ENCODE results near the gene BST1.

DNA sequence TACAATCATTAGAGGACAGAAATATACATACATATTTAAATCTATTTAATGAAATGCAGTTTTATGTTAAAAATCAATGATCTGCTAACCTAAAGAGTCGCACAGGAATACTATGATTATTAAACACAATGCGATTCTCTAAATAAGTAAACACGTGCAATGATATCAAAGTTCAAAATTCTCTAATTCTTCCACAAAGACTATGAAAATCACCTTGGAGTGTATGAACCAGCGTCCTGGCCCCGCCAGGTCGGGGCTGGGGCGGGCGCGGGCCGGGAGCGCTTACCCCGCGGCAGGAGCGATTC, 21.8 kb upstream of the BST1 start:
- TF ChIP-seq, protein P1, sequence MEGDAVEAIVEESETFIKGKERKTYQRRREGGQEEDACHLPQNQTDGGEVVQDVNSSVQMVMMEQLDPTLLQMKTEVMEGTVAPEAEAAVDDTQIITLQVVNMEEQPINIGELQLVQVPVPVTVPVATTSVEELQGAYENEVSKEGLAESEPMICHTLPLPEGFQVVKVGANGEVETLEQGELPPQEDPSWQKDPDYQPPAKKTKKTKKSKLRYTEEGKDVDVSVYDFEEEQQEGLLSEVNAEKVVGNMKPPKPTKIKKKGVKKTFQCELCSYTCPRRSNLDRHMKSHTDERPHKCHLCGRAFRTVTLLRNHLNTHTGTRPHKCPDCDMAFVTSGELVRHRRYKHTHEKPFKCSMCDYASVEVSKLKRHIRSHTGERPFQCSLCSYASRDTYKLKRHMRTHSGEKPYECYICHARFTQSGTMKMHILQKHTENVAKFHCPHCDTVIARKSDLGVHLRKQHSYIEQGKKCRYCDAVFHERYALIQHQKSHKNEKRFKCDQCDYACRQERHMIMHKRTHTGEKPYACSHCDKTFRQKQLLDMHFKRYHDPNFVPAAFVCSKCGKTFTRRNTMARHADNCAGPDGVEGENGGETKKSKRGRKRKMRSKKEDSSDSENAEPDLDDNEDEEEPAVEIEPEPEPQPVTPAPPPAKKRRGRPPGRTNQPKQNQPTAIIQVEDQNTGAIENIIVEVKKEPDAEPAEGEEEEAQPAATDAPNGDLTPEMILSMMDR (IDR thresholded peaks at IDR 0.05 in 8 of 11, conservative IDR thresholded peaks at IDR 0.05 in 3 of 11): no peak
- no peak for TF ChIP-seq POLR2A (IDR thresholded peaks at IDR 0.05)
- no peak for TF ChIP-seq POLR2AphosphoS5 (IDR thresholded peaks at IDR 0.05)

Measured in spleen (tissue), 7 donors.